ENCODE data around the gene MYO18B.

Gene MYO18B

DNA sequence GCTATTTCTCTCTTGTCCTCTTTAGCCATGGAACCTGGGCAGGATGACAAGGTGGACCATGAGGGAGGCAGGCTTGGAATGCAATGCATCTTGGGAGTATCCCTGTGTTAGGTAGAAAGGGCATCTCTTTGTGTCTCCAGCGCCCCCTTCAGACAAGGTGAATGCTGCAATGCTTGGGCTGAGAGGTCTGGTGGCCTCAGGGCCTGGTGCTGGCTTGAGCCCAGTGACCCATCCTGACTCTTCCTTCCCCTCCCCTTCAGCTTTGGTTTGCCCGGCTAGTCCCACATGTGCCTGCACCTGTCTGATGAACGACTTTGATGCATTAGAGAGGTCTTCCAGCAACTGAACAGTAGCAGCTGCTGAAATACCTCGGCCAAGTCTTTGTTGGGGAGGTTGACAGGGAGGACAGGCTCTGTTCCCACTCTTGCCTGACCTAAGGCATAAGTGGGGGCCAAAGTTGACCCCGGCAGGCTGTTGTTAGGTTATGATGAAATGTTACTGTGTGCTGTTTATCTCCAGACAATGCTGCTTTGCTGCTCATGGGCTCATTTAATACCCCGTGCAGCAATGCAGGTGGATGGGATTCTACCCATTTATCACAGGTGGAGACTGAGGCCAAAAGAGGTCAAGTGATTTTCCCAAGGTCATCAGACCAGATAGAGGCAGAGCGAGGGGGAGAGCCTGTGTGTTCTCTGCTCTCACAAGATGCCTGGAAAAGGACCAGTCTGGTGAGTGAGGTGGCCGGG, 22.5 kb downstream of the MYO18B start:
- H3K4me3 ChIP-seq (replicated peaks; ENCODE audit: insufficient read depth, low read length), result no peak overlapping the region
- no peak overlapping the region for H3K27ac ChIP-seq (replicated peaks)
- H3K27me3 ChIP-seq (ENCODE audit: insufficient read depth, poor library complexity, severe bottlenecking), result no peaks in the 10 kb centered on the region
- DNase-seq (ENCODE audit: low read depth in 1 of 2, low spot score in 1 of 2), result no peak
- TF ChIP-seq CTCF (IDR thresholded peaks at IDR 0.05; ENCODE audit: insufficient read depth, low read length), result no peak
- no peak for TF ChIP-seq SPI1 (IDR thresholded peaks at IDR 0.05; ENCODE audit: borderline replicate concordance, low read depth)

DNA sequence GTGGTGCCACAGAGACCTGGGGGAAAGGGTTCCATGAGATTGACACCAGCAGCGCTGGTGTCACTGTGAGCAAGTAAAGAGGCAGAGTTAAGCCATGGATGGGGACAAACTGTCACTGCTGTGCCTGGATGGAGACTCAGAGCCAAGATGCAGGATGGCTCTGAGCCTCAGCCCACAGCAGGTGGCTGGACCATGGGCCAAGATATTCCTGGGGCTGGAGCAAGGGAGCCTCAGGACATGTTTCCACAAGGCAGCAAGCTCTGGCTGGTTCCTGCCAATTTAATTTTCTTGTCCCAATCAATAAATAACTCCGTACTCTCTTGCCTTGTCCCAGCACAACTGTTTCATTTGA, 23.0 kb downstream of the MYO18B start:
- TF ChIP-seq REST (IDR thresholded peaks at IDR 0.05; ENCODE audit: insufficient replicate concordance, low read depth) (no peak), GABPA (IDR thresholded peaks at IDR 0.05; ENCODE audit: low read depth) (no peak), POLR2AphosphoS5 (IDR thresholded peaks at IDR 0.05; ENCODE audit: low read depth) (no peak), CTCF (IDR thresholded peaks at IDR 0.05; ENCODE audit: insufficient read depth, low read length) (no peak), SPI1 (IDR thresholded peaks at IDR 0.05; ENCODE audit: borderline replicate concordance, low read depth) (no peak)
- H3K27me3 ChIP-seq (ENCODE audit: insufficient read depth, poor library complexity, severe bottlenecking), result no peaks in the 10 kb centered on the region
- no peak for DNase-seq (ENCODE audit: low read depth in 1 of 2, low spot score in 1 of 2)

GRCh38 chr22:25765801-25766200, 23.8 kb downstream of the MYO18B start:
- Histone ChIP-seq H3K4me3 (replicated peaks; ENCODE audit: insufficient read depth, low read length) (no peak overlapping the region), H3K27ac (replicated peaks) (no peak overlapping the region), H3K27me3 (ENCODE audit: insufficient read depth, poor library complexity, severe bottlenecking) (no peaks in the 10 kb centered on the region)
- TF ChIP-seq GABPA (IDR thresholded peaks at IDR 0.05; ENCODE audit: low read depth) (no peak), SPI1 (IDR thresholded peaks at IDR 0.05; ENCODE audit: borderline replicate concordance, low read depth) (no peak), CTCF (IDR thresholded peaks at IDR 0.05; ENCODE audit: insufficient read depth, low read length) (no peak), POLR2AphosphoS5 (IDR thresholded peaks at IDR 0.05; ENCODE audit: low read depth) (no peak), REST (IDR thresholded peaks at IDR 0.05; ENCODE audit: insufficient replicate concordance, low read depth) (no peak)
- DNase-seq (ENCODE audit: low read depth in 1 of 2, low spot score in 1 of 2), result no peak

More for the DNA sequence above, 23.0 kb downstream of the MYO18B start:
- no peak overlapping the region for H3K4me3 ChIP-seq (replicated peaks; ENCODE audit: insufficient read depth, low read length)
- H3K27ac ChIP-seq (replicated peaks), result no peak overlapping the region

GRCh38 chr22:25766418-25766817, 24.4 kb downstream of the MYO18B start:
- Histone ChIP-seq H3K27ac (replicated peaks) (no peak overlapping the region), H3K4me3 (replicated peaks; ENCODE audit: insufficient read depth, low read length) (no peak overlapping the region), H3K27me3 (ENCODE audit: insufficient read depth, poor library complexity, severe bottlenecking) (no peaks in the 10 kb centered on the region)
- DNase-seq (ENCODE audit: low read depth in 1 of 2, low spot score in 1 of 2), result no peak
- TF ChIP-seq CTCF (IDR thresholded peaks at IDR 0.05; ENCODE audit: insufficient read depth, low read length), result no peak
- TF ChIP-seq REST (IDR thresholded peaks at IDR 0.05; ENCODE audit: insufficient replicate concordance, low read depth), result no peak
- no peak for TF ChIP-seq POLR2AphosphoS5 (IDR thresholded peaks at IDR 0.05; ENCODE audit: low read depth)
- no peak for TF ChIP-seq SPI1 (IDR thresholded peaks at IDR 0.05; ENCODE audit: borderline replicate concordance, low read depth)
